DND-41 (cell line): ENCODE data around the gene ZKSCAN8.

Source experiments
- CTCF ChIP-seq: IDR thresholded peaks from 2 replicates; pipeline ENCODE4 v1.5.1; 2012; ENCODE audit warnings: borderline replicate concordance, low read length, moderate library complexity, mild to moderate bottlenecking; ENCODE audit not compliant: poor library complexity, severe bottlenecking; ENCODE audit errors: extremely low read depth
- EZH2 ChIP-seq: IDR thresholded peaks from 3 replicates; pipeline ENCODE4 v1.6.1; 2012; ENCODE audit warnings: borderline replicate concordance, low read depth, mild to moderate bottlenecking, moderate library complexity, low read length, inconsistent platforms; ENCODE audit not compliant: severe bottlenecking

DNA sequence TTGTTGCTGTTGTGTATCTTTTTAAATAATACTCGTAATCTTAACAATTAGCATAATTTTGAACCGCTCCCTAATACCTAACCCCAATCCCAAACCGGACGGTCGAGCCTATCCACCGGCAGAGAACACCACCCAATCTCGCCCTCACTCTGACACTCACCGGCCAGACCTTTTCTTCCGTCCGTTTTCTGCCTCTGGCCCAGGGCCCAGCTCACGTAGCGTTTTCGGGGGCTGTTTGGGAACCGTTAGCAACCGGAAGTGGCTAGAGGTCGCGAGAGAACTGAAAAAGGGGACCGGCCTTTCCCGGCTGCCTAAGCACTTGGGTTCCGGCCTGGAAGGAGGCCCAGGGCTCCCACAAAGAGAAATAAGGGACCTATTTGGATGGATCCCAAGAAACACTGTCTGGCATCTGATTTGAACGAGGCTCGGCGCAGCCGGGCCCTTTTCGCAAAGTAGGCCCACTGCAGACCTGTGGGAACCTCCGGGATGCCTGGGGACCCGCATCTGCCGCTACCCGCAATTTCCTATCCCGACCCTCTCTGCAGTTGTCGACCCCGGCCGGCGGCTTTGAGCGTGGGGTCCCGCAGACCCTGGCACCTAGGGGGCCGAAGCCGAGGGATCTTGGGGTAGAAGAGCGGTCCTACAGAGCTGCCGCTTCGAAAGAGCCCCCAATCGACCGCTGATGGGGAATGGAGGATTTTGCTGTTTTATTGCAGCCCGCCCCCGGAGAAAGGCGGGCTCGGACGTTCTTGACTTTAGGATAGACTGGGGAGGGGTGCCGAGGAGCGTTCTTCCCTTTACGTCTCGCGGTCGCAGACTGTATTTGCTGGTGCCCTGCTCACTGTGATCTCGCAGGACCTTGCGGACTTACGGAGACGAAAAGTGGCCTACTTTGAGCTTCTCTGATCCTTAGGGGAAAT is 4.8 kb upstream of the ZKSCAN8 start:
- TF ChIP-seq CTCF, result no peak
- no peak for TF ChIP-seq EZH2
